ENCODE measurements around the gene TIMM50. TPM values are rescaled to one million over a fixed set of nuclear protein-coding genes. Genes with fewer than 3 reads are reported as not detected.
"Not testable (repeated sequence)": the region's sequence is repeated elsewhere in the genome, so short reads cannot be mapped to it uniquely, and the experiment has no call there.

TIMM50 gene
- total RNA-seq, 2 experiments from 2014 or later: 103 to 107 TPM

DNA sequence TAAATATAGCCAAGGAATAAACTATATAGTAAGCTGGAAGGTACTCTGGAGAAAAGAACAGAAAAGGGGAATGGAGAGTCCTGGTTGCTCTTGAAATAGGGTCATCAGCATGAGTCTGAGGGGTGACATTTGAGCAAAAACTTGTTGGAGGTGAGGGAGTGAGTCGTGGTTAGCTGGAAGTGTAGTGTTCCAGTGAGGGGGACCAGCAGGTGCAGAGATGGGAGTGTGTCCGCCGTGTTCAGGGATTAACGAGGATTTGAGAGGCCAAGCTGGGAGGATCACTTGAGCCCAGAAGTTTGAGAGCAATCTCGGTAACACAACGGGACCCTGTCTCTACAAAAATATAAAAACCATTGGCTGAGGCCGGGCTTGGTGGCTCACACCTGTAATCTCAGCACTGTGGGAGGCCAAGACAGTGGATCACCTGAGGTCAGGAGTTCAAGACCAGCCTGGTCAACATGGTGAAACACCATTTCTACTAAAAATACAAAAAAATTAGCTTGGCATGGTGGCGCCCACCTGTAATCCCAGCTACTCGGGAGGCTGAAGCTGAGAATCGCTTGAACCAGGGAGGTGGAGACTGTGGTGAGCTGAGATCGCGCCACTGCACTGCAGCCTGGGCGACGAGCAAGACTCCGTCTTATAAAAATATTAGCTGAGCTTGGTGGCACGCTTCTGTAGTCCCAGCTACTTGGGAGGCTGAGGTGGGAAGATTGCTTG is 34.1 kb upstream of the TIMM50 start:
- DNase-seq: no peak
- H3K27ac Mint-ChIP-seq: peak overlapping the region; percentile 96
- H3K9me3 Mint-ChIP-seq: no peaks in the 10 kb centered on the region
- H3K36me3 Mint-ChIP-seq (ENCODE audit: low read depth): peaks cover 39% of the 10 kb centered on the region
- H3K27me3 Mint-ChIP-seq (ENCODE audit: low read depth): no peaks in the 10 kb centered on the region
- CTCF ChIA-PET: interaction anchor here (0.6 to 4.1 kb wide), 3 partner anchors 11 to 250 kb away, joined by 3 to 13 read pairs (median 3); partner anchors contain the start of genes NCCRP1 and RPS16
- intact Hi-C loops (cut with micrococcal nuclease): loop anchor here (10.0 kb wide), 2 partner anchors 398 to 548 kb away; partner anchors contain the start of genes FBL and ZNF546
- peaks cover 53% of the 10 kb centered on the region for H3K4me1 Mint-ChIP-seq (ENCODE audit: low read depth)
- peak overlapping the region; percentile 99 for H3K4me3 Mint-ChIP-seq

DNA sequence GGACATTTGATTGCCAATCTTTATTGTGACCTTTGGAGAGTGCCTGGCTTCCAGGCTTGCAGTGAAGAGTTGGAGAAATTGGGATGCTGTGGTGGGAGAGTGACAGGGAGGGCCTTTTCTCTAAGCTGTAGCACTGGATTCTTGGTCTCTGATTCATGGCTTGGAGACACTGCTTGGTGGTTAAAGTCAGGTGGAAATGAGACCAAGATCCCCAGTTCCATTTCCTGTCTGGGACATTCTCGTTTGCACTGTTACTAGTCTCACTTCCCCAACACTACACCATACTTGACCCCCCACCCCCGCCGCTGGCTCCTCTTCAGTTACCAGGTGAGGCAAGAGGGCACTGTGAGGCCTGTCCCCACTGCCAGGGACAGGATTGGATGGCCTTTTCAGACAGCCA is 32.4 kb upstream of the TIMM50 start:
- Mint-ChIP-seq H3K4me1 (ENCODE audit: low read depth) (peaks cover 68% of the 10 kb centered on the region), H3K4me3 (peak overlapping the region; percentile 99), H3K27ac (peak overlapping the region; percentile 96), H3K36me3 (ENCODE audit: low read depth) (peaks cover 54% of the 10 kb centered on the region), H3K9me3 (no peaks in the 10 kb centered on the region), H3K27me3 (ENCODE audit: low read depth) (no peaks in the 10 kb centered on the region)
- intact Hi-C loops (cut with micrococcal nuclease): loop anchor here (10.0 kb wide), 2 partner anchors 397 to 547 kb away; partner anchors contain the start of genes FBL and ZNF546
- CTCF ChIA-PET: interaction anchor here (1.1 kb wide), 1 partner anchor 26 kb away, joined by 3 read pairs; no protein-coding TSS in a partner anchor
- peak; percentile 72 for DNase-seq

DNA sequence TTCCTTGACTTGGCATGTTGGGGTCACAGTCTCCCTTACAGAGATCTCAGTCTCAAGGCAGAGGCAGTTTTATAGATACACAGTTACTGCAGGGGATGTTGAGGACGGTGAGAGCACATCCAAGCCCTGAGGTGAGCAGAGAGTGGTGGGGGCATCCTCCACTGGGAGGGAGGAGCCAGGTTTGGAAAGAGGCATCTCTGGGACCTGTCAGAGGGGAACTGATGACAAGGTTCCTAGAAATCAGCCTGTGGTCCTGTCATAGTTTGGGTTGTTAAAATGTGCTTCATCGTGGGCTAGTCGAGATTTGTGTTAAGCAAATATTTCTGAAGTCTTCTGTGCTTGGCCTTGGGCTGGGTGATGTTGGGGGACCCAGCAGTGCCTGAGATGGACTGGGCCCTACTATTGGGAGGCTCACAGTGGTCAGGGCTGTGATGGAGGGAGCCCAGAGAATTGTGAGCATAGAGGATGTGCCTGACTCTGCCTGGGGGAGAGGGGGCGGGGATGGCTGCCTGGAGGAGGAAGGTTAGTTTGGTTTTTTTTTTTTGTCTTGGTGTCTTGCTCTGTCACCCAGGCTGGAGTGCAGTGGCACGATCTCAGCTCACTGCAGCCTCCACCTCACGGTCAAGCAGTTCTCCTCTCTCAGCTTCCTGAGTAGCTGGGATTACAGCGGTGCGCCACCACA is 31.4 kb upstream of the TIMM50 start:
- H3K36me3 Mint-ChIP-seq (ENCODE audit: low read depth): peaks cover 57% of the 10 kb centered on the region
- intact Hi-C loops (cut with micrococcal nuclease): loop anchor here (10.0 kb wide), 2 partner anchors 396 to 546 kb away; partner anchors contain the start of genes FBL and ZNF546
- no peaks in the 10 kb centered on the region for H3K27me3 Mint-ChIP-seq (ENCODE audit: low read depth)
- H3K4me3 Mint-ChIP-seq: peak overlapping the region; percentile 37
- peak overlapping the region; percentile 96 for H3K27ac Mint-ChIP-seq
- DNase-seq: peak; percentile 47
- H3K9me3 Mint-ChIP-seq: no peaks in the 10 kb centered on the region
- CTCF ChIA-PET: interaction anchor here (0.6 to 1.5 kb wide), 2 partner anchors 22 to 26 kb away, joined by 3 to 4 read pairs; no protein-coding TSS in a partner anchor
- H3K4me1 Mint-ChIP-seq (ENCODE audit: low read depth): peaks cover 70% of the 10 kb centered on the region

DNA sequence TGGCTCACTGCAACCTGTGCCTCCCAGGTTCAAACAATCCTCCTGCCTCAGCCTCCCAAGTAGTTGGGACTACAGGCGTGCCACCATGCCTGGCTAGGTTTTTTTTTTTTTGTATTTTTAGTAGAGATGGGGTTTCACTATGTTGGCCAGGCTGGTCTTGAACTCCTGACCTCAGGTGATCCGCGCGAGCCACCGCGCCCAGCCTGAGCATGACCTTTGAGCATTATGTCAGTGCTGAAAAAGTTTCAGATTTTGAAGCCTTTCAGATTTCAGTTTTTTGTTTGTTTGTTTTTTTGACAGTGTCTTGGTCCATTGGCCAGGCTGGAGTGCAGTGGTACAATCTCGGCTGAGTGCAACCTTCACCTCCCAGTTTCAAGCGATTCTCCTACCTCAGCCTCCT is 29.4 kb upstream of the TIMM50 start:
- CTCF ChIA-PET: interaction anchor here (1.6 to 1.7 kb wide), 2 partner anchors 13 to 82 kb away, joined by 3 to 4 read pairs; no protein-coding TSS in a partner anchor
- H3K27me3 Mint-ChIP-seq (ENCODE audit: low read depth): not testable (repeated sequence)

DNA sequence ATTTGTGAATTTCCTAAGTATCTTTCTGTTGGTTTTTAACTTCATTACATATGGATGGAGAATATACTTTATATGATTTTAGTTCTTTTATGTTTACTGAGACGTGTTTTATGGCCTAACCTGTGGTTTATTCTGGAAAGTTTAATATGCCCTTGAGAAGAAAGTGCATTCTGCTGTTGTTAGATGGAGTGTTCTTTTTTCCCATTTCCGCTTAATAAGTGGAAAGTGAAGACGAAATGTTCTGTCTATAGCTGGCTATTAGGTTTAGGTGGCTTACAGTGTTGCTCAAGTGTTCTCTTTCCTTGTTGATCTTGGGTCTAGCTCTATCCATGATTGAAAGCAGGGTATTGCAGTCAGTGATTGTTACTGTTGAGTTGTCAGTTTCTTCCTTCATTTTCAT is 17.2 kb upstream of the TIMM50 start:
- H3K4me3 Mint-ChIP-seq: no peak overlapping the region
- intact Hi-C loops (cut with micrococcal nuclease): no loop called here
- no peak for DNase-seq
- CTCF ChIA-PET: interaction anchor here (1.4 to 2.3 kb wide), 2 partner anchors 11 to 23 kb away, joined by 7 read pairs; no protein-coding TSS in a partner anchor
- H3K36me3 Mint-ChIP-seq (ENCODE audit: low read depth): peaks cover 52% of the 10 kb centered on the region
- peak overlapping the region; percentile 1 for H3K27ac Mint-ChIP-seq
- no peaks in the 10 kb centered on the region for H3K9me3 Mint-ChIP-seq
- no peaks in the 10 kb centered on the region for H3K4me1 Mint-ChIP-seq (ENCODE audit: low read depth)
- H3K27me3 Mint-ChIP-seq (ENCODE audit: low read depth): no peaks in the 10 kb centered on the region

More for the DNA sequence above, 29.4 kb upstream of the TIMM50 start:
- H3K9me3 Mint-ChIP-seq; H3K4me3 Mint-ChIP-seq; intact Hi-C loops (cut with micrococcal nuclease); DNase-seq: not testable (repeated sequence)
- peaks cover 63% of the 10 kb centered on the region for H3K4me1 Mint-ChIP-seq (ENCODE audit: low read depth)
- peaks cover 51% of the 10 kb centered on the region for H3K36me3 Mint-ChIP-seq (ENCODE audit: low read depth)
- H3K27ac Mint-ChIP-seq: peak overlapping the region; percentile 73

DNA sequence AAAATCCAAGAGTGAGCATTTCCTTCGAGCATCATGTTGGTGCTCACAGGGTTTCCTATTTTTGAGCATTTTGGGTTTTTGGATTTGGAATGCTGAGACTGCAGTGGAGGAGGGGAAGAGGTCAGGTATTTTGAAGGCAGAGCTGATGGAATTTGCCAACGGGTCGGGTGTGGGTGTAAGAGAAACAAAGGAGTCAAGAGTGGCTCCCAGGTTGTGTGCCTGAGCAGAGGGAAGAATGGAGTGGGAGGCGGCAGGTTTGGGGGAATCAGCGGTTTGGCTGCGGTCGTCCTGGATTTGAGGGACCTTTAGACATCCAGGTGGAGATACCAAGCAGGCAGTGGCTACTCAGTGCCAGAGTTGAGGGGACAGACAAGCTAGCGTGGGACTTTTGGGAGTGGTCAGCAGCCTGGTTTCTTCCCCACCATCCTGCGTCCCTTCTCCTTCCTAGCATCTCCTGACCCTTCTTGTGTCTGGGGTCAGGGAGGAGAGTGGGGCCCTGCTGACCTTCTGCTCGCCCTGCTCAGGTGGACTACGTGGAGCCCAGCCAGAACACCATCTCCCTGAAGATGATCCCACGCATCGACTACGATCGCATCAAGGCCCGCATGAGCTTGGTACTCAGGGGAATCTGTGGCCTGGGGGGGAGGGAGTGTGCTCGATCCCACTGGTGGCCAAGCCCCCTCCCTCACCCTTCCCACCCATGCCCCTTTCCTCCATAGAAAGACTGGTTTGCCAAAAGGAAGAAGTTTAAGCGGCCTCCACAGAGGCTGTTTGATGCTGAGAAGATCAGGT is 14.5 kb upstream of the TIMM50 start:
- CTCF ChIA-PET: interaction anchor here (2.3 kb wide), 1 partner anchor 26 kb away, joined by 7 read pairs; no protein-coding TSS in a partner anchor
- peaks cover 54% of the 10 kb centered on the region for H3K36me3 Mint-ChIP-seq (ENCODE audit: low read depth)

DNA sequence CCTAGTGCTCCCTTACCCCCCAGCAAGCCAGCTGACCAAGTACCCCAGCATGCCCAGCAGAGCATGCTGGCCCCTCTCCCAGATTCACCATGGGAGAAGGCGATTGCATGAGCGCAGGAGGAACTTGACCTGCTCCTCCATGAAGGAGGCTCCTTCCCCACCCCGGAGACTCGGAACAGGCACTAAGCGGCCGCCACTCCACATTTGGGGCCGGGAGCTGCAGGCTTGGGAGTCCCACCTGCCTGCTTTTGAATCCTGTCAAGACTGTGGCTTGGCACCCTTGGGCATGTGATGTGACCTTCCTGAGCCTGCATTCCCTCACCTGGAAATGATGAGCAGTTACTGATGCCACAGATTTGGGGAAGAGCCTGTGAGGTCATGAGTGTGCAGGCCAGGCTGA is 12.7 kb upstream of the TIMM50 start:
- H3K36me3 Mint-ChIP-seq (ENCODE audit: low read depth): peaks cover 60% of the 10 kb centered on the region
- DNase-seq: no peak
- H3K4me1 Mint-ChIP-seq (ENCODE audit: low read depth): peaks cover 17% of the 10 kb centered on the region
- H3K9me3 Mint-ChIP-seq: no peaks in the 10 kb centered on the region
- no peak overlapping the region for H3K4me3 Mint-ChIP-seq
- CTCF ChIA-PET: interaction anchor here (0.9 kb wide), 1 partner anchor 28 kb away, joined by 3 read pairs; no protein-coding TSS in a partner anchor
- H3K27ac Mint-ChIP-seq: no peak overlapping the region
- no peaks in the 10 kb centered on the region for H3K27me3 Mint-ChIP-seq (ENCODE audit: low read depth)
- intact Hi-C loops (cut with micrococcal nuclease): no loop called here

More for the DNA sequence above, 14.5 kb upstream of the TIMM50 start:
- H3K9me3 Mint-ChIP-seq: no peaks in the 10 kb centered on the region
- no peaks in the 10 kb centered on the region for H3K27me3 Mint-ChIP-seq (ENCODE audit: low read depth)
- no peak for DNase-seq
- no peak overlapping the region for H3K4me3 Mint-ChIP-seq
- intact Hi-C loops (cut with micrococcal nuclease): no loop called here
- no peak overlapping the region for H3K27ac Mint-ChIP-seq
- peaks cover 16% of the 10 kb centered on the region for H3K4me1 Mint-ChIP-seq (ENCODE audit: low read depth)

DNA sequence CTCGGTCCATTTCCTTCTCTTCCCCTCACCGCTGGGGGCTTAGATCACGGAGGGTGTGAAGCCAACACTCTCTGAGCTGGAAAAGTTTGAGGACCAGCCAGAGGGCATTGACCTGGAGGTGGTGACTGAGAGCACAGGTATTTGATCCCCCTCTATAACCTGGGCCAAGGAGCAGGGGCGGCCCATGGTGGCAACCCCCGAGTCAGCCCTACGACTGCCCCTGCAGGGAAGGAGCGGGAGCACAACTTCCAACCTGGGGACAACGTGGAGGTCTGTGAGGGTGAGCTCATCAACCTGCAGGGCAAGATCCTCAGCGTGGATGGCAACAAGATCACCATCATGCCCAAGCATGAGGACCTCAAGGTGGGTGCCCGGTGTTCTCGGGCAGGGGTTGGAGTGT is 11.6 kb upstream of the TIMM50 start:
- peaks cover 52% of the 10 kb centered on the region for H3K36me3 Mint-ChIP-seq (ENCODE audit: low read depth)
- intact Hi-C loops (cut with micrococcal nuclease): no loop called here
- peaks cover 17% of the 10 kb centered on the region for H3K4me1 Mint-ChIP-seq (ENCODE audit: low read depth)
- no peaks in the 10 kb centered on the region for H3K9me3 Mint-ChIP-seq
- CTCF ChIA-PET: no interaction called here
- no peak overlapping the region for H3K4me3 Mint-ChIP-seq
- no peak overlapping the region for H3K27ac Mint-ChIP-seq
- DNase-seq: no peak
- no peaks in the 10 kb centered on the region for H3K27me3 Mint-ChIP-seq (ENCODE audit: low read depth)

DNA sequence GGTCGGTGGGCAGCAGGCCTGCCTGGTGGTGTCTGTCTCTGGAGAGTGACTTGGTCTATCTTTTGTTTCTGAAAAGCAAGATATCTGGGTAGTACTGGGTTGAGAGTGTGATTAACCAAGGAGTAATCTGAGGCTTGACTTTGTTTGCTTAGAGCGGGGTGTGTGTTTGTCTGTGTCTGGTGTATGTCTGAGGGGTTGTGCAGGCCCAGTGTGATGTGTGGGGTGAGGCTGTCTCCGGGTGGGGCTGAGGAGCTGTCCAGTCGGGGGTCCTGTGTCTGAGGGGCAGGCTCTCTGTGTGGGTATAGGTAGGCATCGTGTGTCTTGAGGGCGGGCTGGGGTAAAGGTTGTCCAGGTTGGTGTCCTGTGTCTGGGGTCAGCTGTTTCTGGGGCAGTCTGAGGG is 11.1 kb upstream of the TIMM50 start:
- CTCF ChIA-PET: no interaction called here
- Mint-ChIP-seq H3K36me3 (ENCODE audit: low read depth) (peaks cover 56% of the 10 kb centered on the region), H3K27me3 (ENCODE audit: low read depth) (no peaks in the 10 kb centered on the region), H3K9me3 (no peaks in the 10 kb centered on the region), H3K4me1 (ENCODE audit: low read depth) (peaks cover 17% of the 10 kb centered on the region), H3K4me3 (no peak overlapping the region), H3K27ac (peak overlapping the region; percentile 13)
- intact Hi-C loops (cut with micrococcal nuclease): no loop called here
- DNase-seq: no peak

DNA sequence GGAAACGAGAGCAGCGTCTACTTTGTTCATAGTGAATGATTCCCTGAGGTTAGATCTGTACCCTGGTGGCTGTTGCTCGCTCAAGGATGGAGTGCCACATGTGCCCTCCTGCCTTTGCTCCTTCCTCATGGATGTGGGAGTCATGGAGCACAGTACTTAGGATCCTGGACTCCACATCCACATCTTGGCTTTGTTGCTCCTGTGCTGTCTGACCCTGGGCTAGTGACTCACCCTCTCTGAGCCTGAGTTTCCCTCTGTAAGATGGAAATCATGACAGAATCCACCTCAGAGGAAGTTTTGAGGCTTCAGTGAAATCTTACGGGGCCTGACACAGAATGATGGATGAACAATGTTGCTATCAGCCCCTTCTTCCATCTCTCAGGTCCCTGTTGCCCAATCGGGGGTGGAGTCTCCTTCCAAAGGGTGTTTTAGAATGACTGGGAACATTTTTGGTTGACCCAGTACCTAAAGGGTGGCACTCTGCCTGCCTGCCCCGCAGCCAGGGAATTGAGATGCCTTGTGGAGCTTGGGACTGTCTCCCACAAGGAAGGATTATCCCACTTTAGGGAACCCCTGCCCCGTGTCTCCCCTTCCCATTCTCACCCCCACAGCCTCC is 9.8 kb upstream of the TIMM50 start:
- peak overlapping the region; percentile 33 for H3K27ac Mint-ChIP-seq
- H3K27me3 Mint-ChIP-seq (ENCODE audit: low read depth): no peaks in the 10 kb centered on the region
- intact Hi-C loops (cut with micrococcal nuclease): no loop called here
- no peak overlapping the region for H3K4me3 Mint-ChIP-seq
- H3K9me3 Mint-ChIP-seq: no peaks in the 10 kb centered on the region
- peaks cover 52% of the 10 kb centered on the region for H3K36me3 Mint-ChIP-seq (ENCODE audit: low read depth)
- DNase-seq: no peak
- peaks cover 17% of the 10 kb centered on the region for H3K4me1 Mint-ChIP-seq (ENCODE audit: low read depth)
- CTCF ChIA-PET: interaction anchor here (0.6 to 1.2 kb wide), 3 partner anchors 31 to 106 kb away, joined by 3 to 5 read pairs (median 5); partner anchors contain the start of gene EID2B

DNA sequence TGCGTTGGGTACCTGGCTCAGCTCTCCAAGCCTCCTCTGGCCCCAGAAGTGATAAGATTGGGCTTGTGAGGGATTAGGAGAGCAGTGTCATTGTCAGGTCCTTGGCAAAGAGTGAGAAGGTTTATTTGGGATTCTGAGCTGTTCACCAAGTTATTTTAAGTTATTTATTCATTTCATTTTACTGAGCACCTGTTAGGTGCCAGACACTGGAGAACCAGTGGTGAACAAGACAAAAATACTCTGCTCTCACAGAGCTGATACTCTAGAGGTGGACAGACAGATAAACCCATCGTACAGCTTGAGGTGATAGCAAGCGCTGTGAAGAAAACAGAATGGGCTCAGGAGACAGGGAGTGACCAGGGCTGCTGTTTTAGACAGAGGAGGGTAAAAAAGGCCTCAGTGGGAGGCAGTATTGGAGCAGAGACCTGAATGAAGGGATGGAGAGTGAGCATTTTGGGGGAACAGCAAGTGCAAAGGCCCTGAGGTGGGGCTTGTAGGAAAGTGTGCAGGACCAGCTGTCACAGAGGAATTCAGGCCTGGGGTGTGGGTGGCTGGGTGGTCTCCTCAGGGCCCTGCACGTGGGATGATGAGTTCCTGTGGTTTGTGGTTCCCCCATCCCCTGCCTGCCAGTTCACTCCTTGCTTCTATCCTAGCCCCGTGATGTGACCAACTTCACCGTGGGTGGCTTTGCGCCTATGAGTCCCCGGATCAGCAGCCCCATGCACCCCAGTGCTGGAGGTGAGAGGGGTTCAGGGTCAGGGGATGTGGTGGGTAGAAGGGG is 8.7 kb upstream of the TIMM50 start:
- peaks cover 17% of the 10 kb centered on the region for H3K4me1 Mint-ChIP-seq (ENCODE audit: low read depth)
- CTCF ChIA-PET: interaction anchor here (1.1 to 1.2 kb wide), 3 partner anchors 22 to 61 kb away, joined by 3 to 5 read pairs (median 4); partner anchors contain the start of gene EID2B
- H3K27me3 Mint-ChIP-seq (ENCODE audit: low read depth): no peaks in the 10 kb centered on the region
- H3K27ac Mint-ChIP-seq: no peak overlapping the region
- DNase-seq: no peak
- no peak overlapping the region for H3K4me3 Mint-ChIP-seq
- H3K36me3 Mint-ChIP-seq (ENCODE audit: low read depth): peaks cover 48% of the 10 kb centered on the region
- H3K9me3 Mint-ChIP-seq: no peaks in the 10 kb centered on the region
- intact Hi-C loops (cut with micrococcal nuclease): no loop called here
